Left lung (tissue), 10 donors: Measurements from ENCODE around the gene OLIG3. TPM values are rescaled to one million over a fixed set of nuclear protein-coding genes. Genes with fewer than 3 reads are reported as not detected.

ENCODE experiments used
- ATAC-seq: fragments of 200-7000 bp; cut with Tn5 transposase; one replicate; pipeline ENCODE4 v1.9.1; 2020; ENCODE audit warnings: moderate library complexity
- DNase-seq, 4 donors: peaks; one replicate each; pipeline ENCODE4 v3.0.0-alpha.2; 2013 to 2020
- H3K27ac ChIP-seq, 2 donors: fragments of 200-600 bp; sonication (generic) in 1 of 2; one replicate each; pipeline versions ENCODE4 v1.5.0 to v1.8.0; 2020 to 2021
- H3K27me3 ChIP-seq, 2 donors: fragments of 200-600 bp; sonication (generic) in 1 of 2; one replicate each; pipeline versions ENCODE4 v1.5.0 to v1.8.0; 2020 to 2021
- H3K36me3 ChIP-seq, 2 donors: fragments of 200-600 bp; sonication (generic) in 1 of 2; one replicate each; pipeline versions ENCODE4 v1.5.0 to v1.8.0; 2020 to 2021
- H3K4me1 ChIP-seq, 2 donors: fragments of 200-600 bp; one replicate each; pipeline ENCODE4 v1.8.0; 2021
- H3K4me3 ChIP-seq, 2 donors: fragments of 200-600 bp; sonication (generic) in 1 of 2; one replicate each; pipeline versions ENCODE4 v1.5.0 to v1.8.0; 2020 to 2021; ENCODE audit warnings: mild to moderate bottlenecking in 1 of 2
- H3K9me3 ChIP-seq, 2 donors: fragments of 200-600 bp; sonication (generic) in 1 of 2; one replicate each; pipeline versions ENCODE4 v1.5.0 to v1.8.0; 2020 to 2021
- intact Hi-C, 2 donors: fragments of 100-400 bp; cut with DNase I; formaldehyde crosslinking; loops; one replicate each; pipeline versions ENCODE4 v1.11.2 to v1.14.2; 2022
- polyA plus RNA-seq, 6 donors: library from polyadenylated mRNA; unstranded; fragments of 120-200 nt; gene quantifications; one replicate each; pipeline ENCODE4 v1.2.1, GENCODE V29; 2013; ENCODE audit not compliant: insufficient read length in 6 of 6
- total RNA-seq, 2 donors: library from RNA; stranded (reverse); fragmentation: NEBNext Ultra II Directional; extraction: Animal tissue kit (Norgen Biotek cat#: 25700); gene quantifications; one replicate each; pipeline ENCODE4 v1.2.1, GENCODE V29; 2021
- TF ChIP-seq, protein P1 (sequence below), 2 donors: fragments of 200-600 bp; sonication (generic) in 1 of 2; IDR thresholded peaks; one replicate each; pipeline versions ENCODE4 v1.5.0 to v1.8.0; 2021; ENCODE audit warnings: antibody characterized with exemption in 2 of 2
- donor health status: DM: no; HTN: yes; CAD: no.
- donor health status: DM: no; HTN: no; CAD: no.

Gene OLIG3
- total and polyA plus RNA-seq, 8 donors: not detected

DNA sequence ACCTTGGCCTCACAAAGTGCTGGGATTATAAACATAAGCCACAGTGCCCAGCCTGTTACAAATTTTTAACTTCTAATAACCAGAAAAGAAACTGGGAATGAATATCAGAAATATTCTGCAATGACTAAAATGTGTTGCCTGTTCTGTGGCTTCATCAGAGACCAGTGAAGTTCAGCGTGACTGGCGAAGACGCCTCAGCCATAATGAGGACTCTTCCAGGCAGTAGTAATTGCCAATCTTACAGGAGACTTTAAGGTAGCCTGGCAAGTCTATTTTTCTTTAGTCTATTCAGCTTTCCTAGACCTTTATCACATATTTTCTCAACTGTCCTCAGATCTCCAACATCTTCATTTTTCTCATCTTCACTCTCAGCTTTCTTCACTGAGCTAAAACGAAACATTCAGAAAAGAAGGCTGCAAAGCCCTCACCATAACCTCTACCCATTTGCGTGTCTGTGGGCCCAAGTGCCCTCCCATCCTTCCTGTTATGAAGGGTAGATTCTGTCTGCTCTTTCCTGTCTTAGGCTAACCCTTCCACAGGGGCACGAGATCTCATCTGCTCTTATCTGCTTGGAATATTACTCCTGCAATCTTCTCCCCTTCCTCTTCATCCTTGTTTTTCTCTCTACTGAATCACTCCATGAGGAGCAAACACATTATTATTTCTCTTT is 42.0 kb upstream of the OLIG3 start:
- TF ChIP-seq, protein P1, sequence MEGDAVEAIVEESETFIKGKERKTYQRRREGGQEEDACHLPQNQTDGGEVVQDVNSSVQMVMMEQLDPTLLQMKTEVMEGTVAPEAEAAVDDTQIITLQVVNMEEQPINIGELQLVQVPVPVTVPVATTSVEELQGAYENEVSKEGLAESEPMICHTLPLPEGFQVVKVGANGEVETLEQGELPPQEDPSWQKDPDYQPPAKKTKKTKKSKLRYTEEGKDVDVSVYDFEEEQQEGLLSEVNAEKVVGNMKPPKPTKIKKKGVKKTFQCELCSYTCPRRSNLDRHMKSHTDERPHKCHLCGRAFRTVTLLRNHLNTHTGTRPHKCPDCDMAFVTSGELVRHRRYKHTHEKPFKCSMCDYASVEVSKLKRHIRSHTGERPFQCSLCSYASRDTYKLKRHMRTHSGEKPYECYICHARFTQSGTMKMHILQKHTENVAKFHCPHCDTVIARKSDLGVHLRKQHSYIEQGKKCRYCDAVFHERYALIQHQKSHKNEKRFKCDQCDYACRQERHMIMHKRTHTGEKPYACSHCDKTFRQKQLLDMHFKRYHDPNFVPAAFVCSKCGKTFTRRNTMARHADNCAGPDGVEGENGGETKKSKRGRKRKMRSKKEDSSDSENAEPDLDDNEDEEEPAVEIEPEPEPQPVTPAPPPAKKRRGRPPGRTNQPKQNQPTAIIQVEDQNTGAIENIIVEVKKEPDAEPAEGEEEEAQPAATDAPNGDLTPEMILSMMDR (IDR thresholded peaks at IDR 0.05): no peak
- H3K9me3 ChIP-seq: no peaks in the 10 kb centered on the region
- no peaks in the 10 kb centered on the region for H3K36me3 ChIP-seq
- ATAC-seq (no peak), DNase-seq (no peak)
- H3K27ac ChIP-seq: no peak overlapping the region
- H3K4me1 ChIP-seq: no peaks in the 10 kb centered on the region
- H3K4me3 ChIP-seq: no peak overlapping the region
- intact Hi-C loops: no loop called here
- H3K27me3 ChIP-seq: peaks cover 0 to 12% of the 10 kb centered on the region in 2 donors

DNA sequence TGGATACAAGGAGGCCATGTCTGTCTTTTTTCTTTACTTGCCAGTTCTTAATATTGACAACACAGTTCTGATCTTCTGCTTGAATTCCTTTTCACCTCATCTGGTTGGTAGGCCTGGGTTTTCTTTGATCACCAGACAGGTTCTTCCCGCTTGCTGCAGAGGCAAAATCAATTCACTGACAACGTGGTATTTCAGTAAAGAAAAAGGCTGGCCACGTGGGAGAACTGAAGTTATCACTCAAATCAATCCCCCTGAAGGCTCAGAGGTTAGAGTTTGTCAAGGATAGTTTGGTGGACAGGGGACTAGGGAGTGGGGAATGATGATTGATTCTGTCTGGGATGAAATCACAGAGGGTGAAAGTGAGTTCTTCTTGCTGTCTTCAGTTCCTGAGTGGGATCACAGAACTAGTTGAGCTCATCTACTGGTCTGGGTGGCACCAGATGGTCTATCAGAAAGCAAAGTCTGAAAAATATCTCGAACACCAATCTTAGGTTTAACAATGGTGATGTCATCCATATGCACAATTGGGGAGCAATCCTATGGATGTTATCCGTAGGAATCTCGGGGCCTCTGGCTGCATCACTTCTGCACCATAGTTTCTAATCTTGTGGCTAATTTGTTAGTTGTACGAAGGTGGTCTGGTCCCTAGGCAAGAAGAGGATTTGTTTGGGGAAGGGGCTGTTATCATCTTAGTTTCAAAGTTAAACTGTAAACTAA is 37.3 kb upstream of the OLIG3 start:
- H3K27me3 ChIP-seq: peaks cover 0 to 15% of the 10 kb centered on the region in 2 donors
- H3K36me3 ChIP-seq: no peaks in the 10 kb centered on the region
- no peak for DNase-seq
- TF ChIP-seq, protein P1 (IDR thresholded peaks at IDR 0.05): no peak
- ATAC-seq: no peak
- H3K4me3 ChIP-seq: no peak overlapping the region
- H3K27ac ChIP-seq: no peak overlapping the region
- no peaks in the 10 kb centered on the region for H3K9me3 ChIP-seq
- intact Hi-C loops: no loop called here
- H3K4me1 ChIP-seq: no peaks in the 10 kb centered on the region

DNA sequence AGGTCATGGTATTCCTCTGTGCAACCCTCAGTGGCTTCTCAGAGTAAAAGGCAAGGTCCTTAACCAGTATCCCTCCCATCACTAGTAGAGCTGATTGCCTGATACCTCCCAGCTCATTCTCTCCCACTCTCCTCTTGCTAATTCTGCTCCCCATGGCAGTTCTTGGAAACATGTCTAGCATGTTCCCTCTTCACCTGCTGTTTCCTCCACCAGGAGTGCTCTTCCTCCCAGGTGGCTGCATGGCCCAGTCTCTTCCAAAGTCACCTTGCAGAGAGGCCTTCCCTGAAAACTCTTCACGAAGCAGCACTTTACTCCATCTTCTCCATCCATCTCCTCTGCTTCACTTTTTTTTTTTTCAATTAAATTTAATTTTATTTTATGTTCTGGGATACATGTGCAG is 36.2 kb upstream of the OLIG3 start:
- DNase-seq (no peak), ATAC-seq (no peak)
- no peaks in the 10 kb centered on the region for H3K4me1 ChIP-seq
- H3K4me3 ChIP-seq: no peak overlapping the region
- peaks cover 0 to 6% of the 10 kb centered on the region in 2 donors for H3K9me3 ChIP-seq
- no peak overlapping the region for H3K27ac ChIP-seq
- intact Hi-C loops: no loop called here
- no peaks in the 10 kb centered on the region for H3K36me3 ChIP-seq
- TF ChIP-seq, protein P1 (IDR thresholded peaks at IDR 0.05): no peak
- peaks cover 0 to 15% of the 10 kb centered on the region in 2 donors for H3K27me3 ChIP-seq

DNA sequence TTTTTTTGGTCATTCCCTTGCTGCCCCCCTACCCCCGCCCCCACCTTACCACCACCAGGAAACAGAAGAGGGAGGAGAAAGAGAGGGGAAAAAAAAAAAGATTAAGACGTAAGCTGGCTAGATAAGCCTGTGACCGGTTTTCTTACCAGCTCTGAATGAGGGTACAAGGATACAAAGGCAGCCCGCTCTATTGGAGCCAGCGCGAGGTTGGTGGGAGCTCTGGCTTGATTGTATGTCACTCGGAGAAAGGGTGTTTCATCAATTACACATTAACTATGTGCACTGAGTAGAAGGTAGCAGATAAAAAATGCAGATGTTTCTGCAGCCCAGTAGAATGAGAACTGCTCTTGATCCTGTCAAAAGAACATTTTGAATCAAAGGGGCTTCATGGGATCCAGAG is 28.6 kb upstream of the OLIG3 start:
- H3K27ac ChIP-seq: no peak overlapping the region
- no peak for ATAC-seq
- H3K9me3 ChIP-seq: peaks cover 0 to 6% of the 10 kb centered on the region in 2 donors
- no peak for DNase-seq
- no peak overlapping the region for H3K4me3 ChIP-seq
- peaks cover 29 to 59% of the 10 kb centered on the region in 2 donors for H3K27me3 ChIP-seq
- no peaks in the 10 kb centered on the region for H3K4me1 ChIP-seq
- TF ChIP-seq, protein P1 (IDR thresholded peaks at IDR 0.05): no peak
- no peaks in the 10 kb centered on the region for H3K36me3 ChIP-seq
- intact Hi-C loops: no loop called here

DNA sequence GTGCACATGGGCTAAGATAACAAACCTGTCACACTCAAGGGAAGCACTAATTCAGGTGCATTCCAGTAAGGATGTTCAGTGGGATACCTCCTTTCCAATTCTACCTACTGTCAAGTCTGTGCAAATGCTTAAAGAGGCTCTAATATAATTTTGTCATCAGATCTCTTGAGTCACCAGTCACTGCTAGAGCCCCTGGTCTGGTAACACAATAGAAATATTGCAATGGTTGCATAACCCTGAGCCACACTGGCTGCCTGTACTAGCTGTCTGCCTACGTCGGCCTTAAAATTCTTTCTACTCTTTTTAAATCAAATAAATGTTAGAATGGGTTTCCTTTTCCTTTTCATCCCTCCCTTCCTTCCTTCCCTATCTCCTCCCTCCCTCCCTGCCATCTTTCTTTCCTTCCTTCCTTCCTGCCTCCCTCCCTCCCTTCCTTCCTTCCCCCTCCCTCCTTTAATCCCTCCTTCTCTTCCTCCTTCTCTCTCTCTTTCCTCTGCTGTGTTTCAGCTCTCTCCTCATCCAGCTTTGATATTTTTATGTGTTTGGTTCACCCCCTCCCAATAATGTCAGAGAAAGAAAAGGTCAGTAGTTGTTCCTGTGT is 28.1 kb upstream of the OLIG3 start:
- ATAC-seq (no peak), DNase-seq (no peak)
- Histone ChIP-seq H3K27ac (no peak overlapping the region), H3K4me1 (no peaks in the 10 kb centered on the region), H3K27me3 (peaks cover 34 to 65% of the 10 kb centered on the region in 2 donors), H3K36me3 (no peaks in the 10 kb centered on the region), H3K4me3 (no peak overlapping the region), H3K9me3 (peaks cover 0 to 6% of the 10 kb centered on the region in 2 donors)
- TF ChIP-seq, protein P1 (IDR thresholded peaks at IDR 0.05): no peak
- intact Hi-C loops: no loop called here
